Raji (cell line): Measurements from ENCODE around the gene CHRNA1.

Experiments used
- POLR2A ChIP-seq: IDR thresholded peaks from 2 replicates; pipeline ENCODE4 v1.6.1; 2011; ENCODE audit warnings: low read depth, low read length, control low read depth; ENCODE audit not compliant: insufficient read depth

Gene CHRNA1

GRCh38 chr2:174776223-174776622, 12.0 kb upstream of the CHRNA1 start:
- no peak for TF ChIP-seq POLR2A

DNA sequence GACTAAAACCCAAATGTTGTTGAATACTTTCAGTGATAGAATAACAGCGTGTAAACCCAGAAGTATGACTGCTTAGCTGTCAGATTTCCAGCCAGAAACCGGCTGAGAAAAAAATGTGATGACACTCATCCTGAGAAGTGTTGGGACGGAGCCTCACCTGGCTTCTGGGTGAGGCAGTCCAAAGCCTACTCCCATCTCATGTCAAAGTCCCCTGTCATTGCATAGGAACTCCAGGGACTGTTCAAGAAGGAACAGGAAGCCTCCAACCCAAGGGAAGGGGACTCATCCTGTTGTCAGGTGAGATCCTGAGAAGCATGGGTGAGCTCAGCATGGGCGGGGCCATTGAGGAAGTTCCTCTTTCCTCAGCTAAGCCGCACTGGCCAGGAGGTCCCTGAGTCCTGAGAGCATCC, 11.3 kb upstream of the CHRNA1 start:
- TF ChIP-seq POLR2A, result no peak

- no peak for TF ChIP-seq POLR2A
Measured at GRCh38 chr2:174774886-174775285, 10.6 kb upstream of the CHRNA1 start.

DNA sequence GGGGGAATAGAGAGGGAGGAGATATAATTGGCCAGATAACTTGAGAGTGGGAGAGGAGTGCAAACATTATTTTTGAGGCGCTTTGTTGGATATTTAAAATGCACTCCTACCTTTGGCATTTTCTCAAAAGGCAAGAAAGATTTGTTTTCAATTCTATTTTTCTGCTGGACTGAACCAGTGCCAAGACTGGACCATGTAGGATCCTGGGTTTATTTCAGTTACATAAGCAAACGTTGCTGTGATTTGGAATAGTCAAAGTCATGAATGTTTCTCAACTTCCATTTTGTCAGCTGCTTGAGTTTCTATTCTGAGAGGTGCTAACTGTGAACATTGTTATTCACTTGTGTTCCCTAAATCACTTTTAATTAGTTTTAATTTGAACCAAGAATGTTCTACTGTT, 8.9 kb upstream of the CHRNA1 start:
- no peak for TF ChIP-seq POLR2A

DNA sequence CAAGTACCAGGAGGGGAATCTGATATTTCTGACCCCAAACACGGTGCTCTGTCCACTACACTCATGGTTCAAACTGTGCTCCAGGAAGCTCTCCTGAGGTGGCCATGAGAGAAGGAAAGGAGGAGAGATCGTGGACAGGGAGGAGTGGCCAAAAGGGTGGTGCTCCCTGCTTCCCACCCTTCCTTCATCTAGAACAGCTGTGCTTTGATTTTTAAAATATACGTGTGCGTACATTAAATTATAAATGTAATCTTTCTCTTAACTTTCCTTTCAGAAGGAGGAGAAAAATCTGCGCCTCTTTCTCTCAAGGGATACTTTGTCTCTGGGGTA, 8.2 kb upstream of the CHRNA1 start:
- no peak for TF ChIP-seq POLR2A

- no peak for TF ChIP-seq POLR2A
Measured at GRCh38 chr2:174771631-174772471, 7.6 kb upstream of the CHRNA1 start.

DNA sequence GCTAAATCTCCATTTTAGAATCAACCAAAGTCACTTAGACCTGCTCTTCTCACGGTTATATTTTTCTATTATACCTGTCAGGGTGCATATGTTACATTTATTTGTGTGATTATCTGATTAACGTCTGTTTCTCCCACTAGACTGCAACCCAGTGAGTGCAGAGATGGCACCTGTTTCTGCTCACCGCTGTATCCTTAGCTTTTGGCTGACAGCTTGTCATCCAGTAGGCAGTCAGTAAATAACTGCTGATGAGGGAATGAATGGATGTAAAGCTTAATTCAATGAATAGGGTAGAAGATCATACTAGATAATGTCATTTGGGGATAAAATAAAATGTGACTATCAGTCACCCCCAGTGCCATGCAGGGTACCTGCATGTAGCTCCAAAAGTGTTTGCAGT, 6.9 kb upstream of the CHRNA1 start:
- no peak for TF ChIP-seq POLR2A

GRCh38 chr2:174768557-174768956, 4.3 kb upstream of the CHRNA1 start:
- no peak for TF ChIP-seq POLR2A

GRCh38 chr2:174766271-174766670, 2.0 kb upstream of the CHRNA1 start:
- no peak for TF ChIP-seq POLR2A

DNA sequence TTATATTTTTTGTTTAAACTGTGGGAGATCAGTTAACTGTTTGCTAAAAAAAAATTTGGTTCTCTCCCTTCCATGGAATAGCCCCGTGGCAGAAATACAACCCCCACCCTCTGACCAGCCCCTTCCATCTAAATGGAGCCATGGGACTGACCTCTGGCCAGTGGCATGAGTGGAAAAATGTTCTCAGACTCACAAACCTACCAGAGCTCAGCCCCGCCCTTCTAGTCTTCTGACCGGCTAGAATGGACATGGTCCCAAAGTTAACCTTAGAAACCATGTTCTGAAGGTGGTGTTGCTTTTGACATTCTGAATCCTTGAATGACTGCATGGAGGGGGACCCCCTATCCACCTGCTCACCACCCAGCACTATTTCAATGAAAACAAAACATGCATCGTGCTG, 1.3 kb upstream of the CHRNA1 start:
- no peak for TF ChIP-seq POLR2A

DNA sequence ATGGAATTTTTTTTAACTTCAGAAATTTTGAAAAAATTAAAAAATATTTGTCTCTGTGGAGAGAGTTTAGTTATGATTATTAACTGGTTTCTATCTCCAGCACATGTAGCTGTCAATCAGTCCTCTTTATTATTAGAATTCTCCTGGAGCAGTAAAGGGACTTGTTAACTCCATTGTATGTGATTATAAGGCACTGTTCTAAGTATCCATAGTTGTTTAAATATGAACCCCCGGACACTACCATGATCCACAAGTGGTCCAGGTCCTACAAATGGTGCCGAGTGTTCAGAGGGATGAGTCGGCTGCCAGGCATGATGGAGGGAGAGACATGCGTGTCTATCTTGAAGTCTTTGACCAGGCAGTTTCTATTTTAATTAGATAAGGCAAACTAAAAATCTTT, 492 bp downstream of the CHRNA1 start:
- no peak for TF ChIP-seq POLR2A

DNA sequence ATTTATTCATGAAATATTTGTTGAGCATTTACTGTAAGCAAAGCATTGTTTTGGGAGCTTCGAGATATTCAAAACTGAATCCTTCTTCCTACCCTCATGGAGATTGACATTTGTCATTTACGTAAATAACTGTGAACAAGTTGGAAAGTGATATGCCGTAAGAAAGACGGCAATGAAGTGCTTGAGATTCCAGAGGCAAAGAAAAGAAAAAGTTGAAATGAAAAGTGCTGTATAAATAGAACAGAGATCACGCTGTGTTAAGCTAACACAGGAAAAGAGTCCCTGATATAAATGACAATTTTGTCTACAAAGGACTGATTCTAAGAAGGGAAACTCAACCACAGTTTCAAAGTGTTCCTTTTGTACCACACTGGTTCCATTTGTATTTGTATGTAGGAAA, 1.8 kb downstream of the CHRNA1 start:
- no peak for TF ChIP-seq POLR2A

GRCh38 chr2:174761837-174762236, 2.4 kb downstream of the CHRNA1 start:
- TF ChIP-seq POLR2A, result no peak

DNA sequence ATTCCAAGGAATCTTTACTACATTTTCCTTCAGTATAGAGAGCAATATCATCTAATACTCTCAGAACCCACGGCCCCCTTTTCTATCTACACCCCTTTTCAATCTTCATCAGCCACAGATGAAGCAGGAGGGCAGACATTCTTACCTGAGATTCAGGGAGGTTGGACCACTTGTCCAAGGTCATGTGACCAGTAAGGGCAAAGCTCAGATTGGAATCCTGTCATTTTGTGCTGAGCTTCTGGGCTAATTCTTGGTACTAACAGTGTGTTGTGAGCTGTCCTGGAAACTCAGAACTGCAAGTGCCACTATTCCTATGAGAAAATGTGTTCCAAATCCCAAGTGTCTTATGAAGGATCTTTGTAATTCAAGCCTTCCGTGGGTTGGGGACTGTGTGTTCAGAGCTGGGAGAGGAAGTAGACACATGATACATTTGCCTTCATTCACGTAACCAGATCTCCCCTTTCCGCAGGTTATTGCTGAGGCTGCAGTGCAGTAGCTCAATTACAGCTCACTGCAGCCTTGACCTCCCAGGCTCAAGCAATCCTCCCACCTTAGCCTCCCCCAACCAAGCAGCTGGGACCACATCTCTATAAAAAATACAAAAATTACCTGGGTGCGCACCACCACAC, 3.3 kb downstream of the CHRNA1 start:
- TF ChIP-seq POLR2A, result no peak

DNA sequence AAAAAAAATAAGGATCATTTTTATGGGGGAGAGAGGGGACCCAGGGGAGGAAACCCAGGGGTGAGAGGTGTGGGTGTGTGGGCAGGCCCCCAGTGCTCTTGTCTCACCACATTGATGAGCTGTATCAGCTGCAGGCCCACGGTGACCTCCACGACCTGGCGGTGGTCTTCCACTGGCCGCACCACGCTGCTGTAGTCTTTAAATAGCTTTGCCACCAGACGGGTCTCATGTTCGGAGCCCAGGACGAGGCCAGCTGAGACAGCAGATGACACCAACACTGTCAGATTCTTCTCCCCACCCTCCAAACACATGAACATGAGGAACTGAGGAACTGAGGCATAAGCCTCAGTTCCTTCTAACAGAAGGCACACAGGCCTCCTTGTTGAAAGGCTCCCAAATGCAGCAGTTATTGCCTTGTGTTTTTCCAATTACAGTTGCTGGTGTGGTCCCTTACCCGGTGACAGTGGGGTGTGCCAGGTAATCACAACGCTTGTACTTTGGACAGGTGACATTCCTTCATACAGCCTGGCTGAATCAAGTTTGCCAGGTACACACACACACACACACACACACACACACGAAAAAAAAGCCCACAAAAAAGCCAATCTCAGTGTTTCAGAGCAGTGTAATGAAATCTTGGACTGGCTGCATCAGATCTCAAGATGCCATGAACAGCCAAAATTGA, 4.7 kb downstream of the CHRNA1 start:
- no peak for TF ChIP-seq POLR2A

- no peak for TF ChIP-seq POLR2A
Measured at GRCh38 chr2:174756743-174757142, 7.5 kb downstream of the CHRNA1 start.

DNA sequence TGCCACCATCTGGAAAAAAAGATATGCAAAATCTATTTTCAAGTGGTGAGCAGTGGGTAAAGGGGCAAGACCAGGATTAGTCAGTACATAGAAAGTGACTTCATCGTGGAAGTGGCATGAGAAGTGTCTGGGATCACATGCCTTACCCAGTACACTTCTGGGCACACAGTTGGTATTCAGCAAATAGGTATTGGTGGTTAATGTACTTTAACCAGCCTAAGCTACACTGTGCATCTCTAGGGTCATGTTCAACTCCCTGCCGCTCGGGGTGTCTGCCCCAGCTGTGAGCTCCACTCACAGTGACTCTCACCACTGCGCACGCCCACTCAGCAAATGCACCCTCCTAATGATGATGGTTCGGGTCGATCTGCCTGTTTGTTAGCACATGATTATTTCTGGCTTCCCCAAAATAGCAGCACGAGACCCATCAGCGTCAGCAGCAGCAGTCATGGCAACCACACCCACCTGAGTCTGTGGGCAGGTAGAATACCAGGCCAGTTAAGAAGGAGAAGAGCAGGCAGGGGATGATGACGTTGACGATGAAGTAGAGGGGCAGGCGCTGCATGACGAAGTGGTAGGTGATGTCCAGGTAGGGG, 11.1 kb downstream of the CHRNA1 start:
- TF ChIP-seq POLR2A, result no peak
